ENCODE measurements around the gene ARSI. TPM values are rescaled to one million over a fixed set of nuclear protein-coding genes. Genes with fewer than 3 reads are reported as not detected.

ARSI gene
- total RNA-seq, 5 donors from 2014 or later (not counting 1 experiment from before 2014, with no cell fraction given), result 0.09 TPM; not detected in 4

DNA sequence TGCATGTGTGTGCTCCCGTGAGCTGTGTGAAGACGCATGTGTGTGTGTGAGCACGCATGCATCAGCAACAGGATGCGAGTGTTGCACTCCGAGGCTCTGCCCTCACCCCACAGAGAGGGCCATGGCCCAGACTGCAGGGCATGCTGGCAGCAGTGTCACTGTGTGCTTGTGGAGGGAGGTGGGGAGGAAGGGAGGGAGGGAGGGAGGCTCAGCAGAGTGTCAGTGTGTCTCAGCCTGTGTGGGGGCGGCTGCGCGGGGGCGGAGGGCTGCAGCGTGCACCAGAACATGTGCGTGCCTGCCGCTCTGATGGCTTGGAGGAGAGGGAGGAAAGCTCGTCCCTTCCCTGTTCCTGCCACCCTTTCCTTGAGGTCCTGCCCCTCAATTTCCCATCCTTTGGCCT lies 18.4 kb downstream of the ARSI start:
- Histone ChIP-seq H3K4me3 (ENCODE audit: control insufficient read depth in 1 of 2, extremely low read depth in 1 of 2, low read length in 1 of 2) (no peak overlapping the region), H3K27ac (ENCODE audit: low read length) (no peak overlapping the region), H3K36me3 (ENCODE audit: control insufficient read depth in 2 of 2, extremely low read depth in 1 of 2, insufficient read depth in 1 of 2, low read length in 1 of 2) (no peaks in the 10 kb centered on the region), H3K27me3 (replicated peaks in 1 of 2; ENCODE audit: control insufficient read depth in 2 of 2, extremely low read depth in 1 of 2, insufficient read depth in 2 of 2, low read length in 1 of 2) (peaks cover 0 to 25% of the 10 kb centered on the region in 2 experiments), H3K4me1 (ENCODE audit: control insufficient read depth in 1 of 2, extremely low read depth in 1 of 2, insufficient read depth in 2 of 2, low read length in 2 of 2) (no peaks in the 10 kb centered on the region), H3K9me3 (no peaks in the 10 kb centered on the region)
- DNase-seq, result no peak
- Mint-ChIP-seq H3K4me3 (no peak overlapping the region), H3K27ac (no peak overlapping the region), H3K27me3 (peaks cover 6 to 8% of the 10 kb centered on the region in 2 donors), H3K36me3 (no peaks in the 10 kb centered on the region), H3K4me1 (no peaks in the 10 kb centered on the region), H3K9me3 (no peaks in the 10 kb centered on the region)
- ChIA-PET POLR2A (no interaction called here), CTCF (no interaction called here)
- WGBS (ENCODE audit: insufficient coverage), result 83% methylated on average over 7 of the region's 13 CpGs
- ATAC-seq (replicated peaks in 1 of 4), result no peak

DNA sequence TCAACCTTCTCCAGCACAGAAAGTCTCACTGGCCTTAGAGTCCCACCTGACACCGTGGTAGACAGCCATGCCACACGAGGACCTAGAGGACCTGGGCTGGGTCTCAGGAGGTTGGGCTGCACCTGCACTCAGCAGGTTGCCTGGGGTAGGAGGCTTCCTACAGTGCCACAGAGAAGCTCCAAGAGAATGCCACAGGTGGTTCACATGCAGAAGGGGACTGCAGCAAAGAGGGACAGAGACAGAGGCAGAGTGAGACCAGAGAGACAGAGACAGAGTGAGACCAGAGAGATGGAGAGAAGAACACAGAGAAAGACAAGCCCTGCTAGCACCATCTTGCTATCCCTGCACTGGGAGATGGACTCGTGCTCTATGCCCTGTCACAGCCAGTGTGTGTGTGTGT lies 18.8 kb downstream of the ARSI start:
- Histone ChIP-seq H3K36me3 (ENCODE audit: control insufficient read depth in 2 of 2, extremely low read depth in 1 of 2, insufficient read depth in 1 of 2, low read length in 1 of 2) (no peaks in the 10 kb centered on the region), H3K27ac (ENCODE audit: low read length) (no peak overlapping the region), H3K4me3 (ENCODE audit: control insufficient read depth in 1 of 2, extremely low read depth in 1 of 2, low read length in 1 of 2) (no peak overlapping the region), H3K4me1 (ENCODE audit: control insufficient read depth in 1 of 2, extremely low read depth in 1 of 2, insufficient read depth in 2 of 2, low read length in 2 of 2) (no peaks in the 10 kb centered on the region), H3K9me3 (no peaks in the 10 kb centered on the region), H3K27me3 (replicated peaks in 1 of 2; ENCODE audit: control insufficient read depth in 2 of 2, extremely low read depth in 1 of 2, insufficient read depth in 2 of 2, low read length in 1 of 2) (peaks cover 0 to 21% of the 10 kb centered on the region in 2 experiments)
- no peaks in the 10 kb centered on the region for H3K36me3 Mint-ChIP-seq
- ChIA-PET POLR2A (no interaction called here), CTCF (no interaction called here)
- no peak for ATAC-seq (replicated peaks in 1 of 4)
- no peak for DNase-seq
- H3K27me3 Mint-ChIP-seq, result peaks cover 6 to 8% of the 10 kb centered on the region in 2 donors
- no peak overlapping the region for H3K27ac Mint-ChIP-seq
- no peaks in the 10 kb centered on the region for H3K9me3 Mint-ChIP-seq
- no peak overlapping the region for H3K4me3 Mint-ChIP-seq
- no peaks in the 10 kb centered on the region for H3K4me1 Mint-ChIP-seq
- WGBS (ENCODE audit: insufficient coverage), result 73% methylated on average over 2 of the region's 3 CpGs

DNA sequence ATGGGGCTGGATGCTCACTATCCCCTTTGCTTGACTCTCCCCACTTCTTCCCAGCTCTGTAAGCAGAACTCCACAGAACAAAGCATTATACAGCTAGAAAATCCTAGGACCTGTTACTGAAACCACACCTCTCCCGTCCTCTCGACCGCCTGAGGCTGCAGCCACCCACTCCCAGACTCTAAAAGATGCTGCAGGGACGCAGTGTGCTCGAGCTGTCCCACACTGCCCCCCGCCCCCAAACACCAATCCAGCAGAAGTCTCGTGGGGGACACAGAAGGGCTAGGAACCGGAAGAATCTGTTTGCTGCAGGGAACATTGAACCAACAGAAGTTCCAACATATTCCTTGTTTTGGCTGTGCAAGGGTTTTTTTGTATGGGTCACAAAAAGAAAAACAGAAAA lies 20.7 kb downstream of the ARSI start:
- no peaks in the 10 kb centered on the region for H3K4me1 Mint-ChIP-seq
- peaks cover 0 to 22% of the 10 kb centered on the region in 2 experiments for H3K27me3 ChIP-seq (replicated peaks in 1 of 2; ENCODE audit: control insufficient read depth in 2 of 2, extremely low read depth in 1 of 2, insufficient read depth in 2 of 2, low read length in 1 of 2)
- no peak overlapping the region for H3K27ac Mint-ChIP-seq
- H3K4me3 Mint-ChIP-seq, result no peak overlapping the region
- POLR2A ChIA-PET, result no interaction called here
- H3K4me1 ChIP-seq (ENCODE audit: control insufficient read depth in 1 of 2, extremely low read depth in 1 of 2, insufficient read depth in 2 of 2, low read length in 2 of 2), result no peaks in the 10 kb centered on the region
- WGBS (ENCODE audit: insufficient coverage), result no CpG with 5 or more reads among the region's 8 CpGs
- no peaks in the 10 kb centered on the region for H3K9me3 ChIP-seq
- no peak for DNase-seq
- no peak overlapping the region for H3K4me3 ChIP-seq (ENCODE audit: control insufficient read depth in 1 of 2, extremely low read depth in 1 of 2, low read length in 1 of 2)
- no peaks in the 10 kb centered on the region for H3K36me3 ChIP-seq (ENCODE audit: control insufficient read depth in 2 of 2, extremely low read depth in 1 of 2, insufficient read depth in 1 of 2, low read length in 1 of 2)
- H3K36me3 Mint-ChIP-seq, result no peaks in the 10 kb centered on the region
- H3K27ac ChIP-seq (ENCODE audit: low read length), result no peak overlapping the region
- H3K9me3 Mint-ChIP-seq, result no peaks in the 10 kb centered on the region
- ATAC-seq (replicated peaks in 1 of 4), result no peak
- H3K27me3 Mint-ChIP-seq, result peaks cover 8% of the 10 kb centered on the region in 2 donors
- CTCF ChIA-PET, result no interaction called here

DNA sequence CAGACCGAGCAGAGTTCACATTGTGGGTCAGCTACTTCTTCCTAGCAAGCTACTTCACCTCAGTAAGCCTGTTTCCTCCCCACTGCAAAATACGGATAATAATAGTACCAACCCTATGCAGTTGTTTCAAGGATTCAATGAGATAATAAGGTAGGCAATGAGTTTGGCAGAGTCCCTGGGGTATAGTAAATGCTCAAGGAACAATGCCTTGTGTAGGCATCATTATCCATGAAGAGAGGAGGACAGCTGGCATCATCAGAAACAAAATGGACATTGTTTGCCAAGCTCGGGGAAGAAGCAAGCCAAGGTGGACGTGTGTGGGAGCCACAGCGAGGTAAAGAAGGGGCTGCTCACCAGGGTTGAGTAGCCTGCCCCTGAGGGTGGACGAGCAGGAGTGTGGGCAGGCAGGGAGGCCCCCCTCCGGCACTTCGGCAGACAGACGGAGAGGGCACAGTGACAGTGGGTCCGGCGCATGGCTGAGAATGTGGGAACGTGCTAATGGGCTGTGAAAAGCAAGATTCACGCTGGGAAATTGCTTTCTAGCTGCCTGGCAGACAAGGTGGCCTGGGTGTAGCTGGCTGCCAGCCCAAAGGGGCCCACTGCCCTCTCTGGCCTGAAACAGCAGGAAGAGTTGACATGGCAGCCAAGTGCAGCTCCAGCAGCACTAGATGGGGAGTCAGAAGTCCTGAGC lies 23.2 kb downstream of the ARSI start:
- Histone ChIP-seq H3K4me1 (ENCODE audit: control insufficient read depth in 1 of 2, extremely low read depth in 1 of 2, insufficient read depth in 2 of 2, low read length in 2 of 2) (no peaks in the 10 kb centered on the region), H3K9me3 (no peaks in the 10 kb centered on the region), H3K4me3 (ENCODE audit: control insufficient read depth in 1 of 2, extremely low read depth in 1 of 2, low read length in 1 of 2) (no peak overlapping the region), H3K27ac (ENCODE audit: low read length) (no peak overlapping the region), H3K36me3 (ENCODE audit: control insufficient read depth in 2 of 2, extremely low read depth in 1 of 2, insufficient read depth in 1 of 2, low read length in 1 of 2) (no peaks in the 10 kb centered on the region), H3K27me3 (replicated peaks in 1 of 2; ENCODE audit: control insufficient read depth in 2 of 2, extremely low read depth in 1 of 2, insufficient read depth in 2 of 2, low read length in 1 of 2) (peaks cover 0 to 18% of the 10 kb centered on the region in 2 experiments)
- ChIA-PET CTCF (no interaction called here), POLR2A (no interaction called here)
- ATAC-seq (replicated peaks in 1 of 4), result no peak
- Mint-ChIP-seq H3K27me3 (peaks cover 8% of the 10 kb centered on the region in 2 donors), H3K4me1 (no peaks in the 10 kb centered on the region), H3K9me3 (no peaks in the 10 kb centered on the region), H3K27ac (no peak overlapping the region), H3K4me3 (no peak overlapping the region), H3K36me3 (no peaks in the 10 kb centered on the region)
- 62% methylated on average over 9 of the region's 13 CpGs for WGBS (ENCODE audit: insufficient coverage)
- no peak for DNase-seq

DNA sequence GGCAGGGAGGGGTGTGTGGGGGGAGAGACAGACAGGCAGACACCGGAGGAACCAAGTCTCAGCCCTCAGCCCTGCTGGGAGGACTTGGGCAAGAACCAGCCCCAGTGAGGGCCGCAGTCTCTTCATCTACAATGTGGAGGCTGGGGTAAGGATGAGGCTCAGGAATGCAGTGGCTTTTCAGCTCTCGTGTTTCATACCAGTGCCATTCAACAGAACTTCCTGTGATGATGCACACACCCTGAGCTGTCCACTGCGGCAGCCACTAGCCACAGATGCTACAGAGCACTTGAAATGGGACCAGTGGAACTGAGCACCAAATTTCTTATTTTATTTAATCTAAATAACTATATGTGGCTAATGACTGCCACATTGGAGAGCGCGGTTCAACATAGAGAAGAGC lies 23.8 kb downstream of the ARSI start:
- no peak for DNase-seq
- ChIA-PET POLR2A (no interaction called here), CTCF (interaction anchor here in 1 of 2 donors (0.6 kb wide), 1 partner anchor 73 kb away, joined by 4 read pairs; no protein-coding TSS in a partner anchor)
- peaks cover 7 to 8% of the 10 kb centered on the region in 2 donors for H3K27me3 Mint-ChIP-seq
- no peaks in the 10 kb centered on the region for H3K4me1 Mint-ChIP-seq
- Histone ChIP-seq H3K36me3 (ENCODE audit: control insufficient read depth in 2 of 2, extremely low read depth in 1 of 2, insufficient read depth in 1 of 2, low read length in 1 of 2) (no peaks in the 10 kb centered on the region), H3K27me3 (replicated peaks in 1 of 2; ENCODE audit: control insufficient read depth in 2 of 2, extremely low read depth in 1 of 2, insufficient read depth in 2 of 2, low read length in 1 of 2) (peaks cover 0 to 18% of the 10 kb centered on the region in 2 experiments), H3K9me3 (no peaks in the 10 kb centered on the region), H3K27ac (ENCODE audit: low read length) (no peak overlapping the region), H3K4me3 (ENCODE audit: control insufficient read depth in 1 of 2, extremely low read depth in 1 of 2, low read length in 1 of 2) (no peak overlapping the region), H3K4me1 (ENCODE audit: control insufficient read depth in 1 of 2, extremely low read depth in 1 of 2, insufficient read depth in 2 of 2, low read length in 2 of 2) (no peaks in the 10 kb centered on the region)
- H3K27ac Mint-ChIP-seq, result no peak overlapping the region
- H3K36me3 Mint-ChIP-seq, result no peaks in the 10 kb centered on the region
- H3K9me3 Mint-ChIP-seq, result no peaks in the 10 kb centered on the region
- WGBS (ENCODE audit: insufficient coverage), result 100% methylated on average over 1 of the region's 6 CpGs
- no peak for ATAC-seq (replicated peaks in 1 of 4)
- no peak overlapping the region for H3K4me3 Mint-ChIP-seq

DNA sequence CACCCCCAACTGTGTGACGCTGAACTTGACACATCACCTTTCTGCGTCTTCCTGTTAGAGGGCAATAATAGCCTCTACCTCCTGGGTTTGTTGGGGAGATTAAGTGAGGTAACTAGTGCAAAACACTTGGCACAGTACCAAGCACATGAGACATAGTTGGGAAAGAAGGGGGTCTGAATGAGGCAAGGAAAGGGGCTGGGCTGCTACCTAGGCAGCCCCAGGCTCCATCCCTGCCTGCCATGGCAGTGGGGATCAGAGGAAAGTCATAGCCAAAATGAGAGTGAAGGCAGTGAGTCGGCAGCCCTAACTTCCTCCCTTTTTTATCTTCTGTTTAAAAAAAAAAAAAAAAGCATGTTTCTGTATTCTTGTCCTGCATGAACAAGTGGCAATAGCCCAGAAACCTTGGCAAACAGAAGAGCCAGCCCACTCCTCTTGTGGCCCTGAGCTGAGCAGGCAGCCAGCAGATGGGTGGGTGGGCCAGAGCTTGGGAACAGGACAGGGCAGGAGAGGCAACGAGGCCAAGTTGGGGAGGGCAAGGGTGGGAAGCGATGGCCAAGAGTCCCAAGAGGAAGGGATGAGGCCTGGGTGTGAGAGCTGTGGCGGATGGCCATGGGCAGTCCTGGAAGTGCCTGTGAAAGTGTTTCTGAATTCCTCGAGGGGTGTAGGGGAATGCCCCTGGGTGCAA lies 24.5 kb downstream of the ARSI start:
- no peak for DNase-seq
- H3K36me3 Mint-ChIP-seq, result no peaks in the 10 kb centered on the region
- H3K36me3 ChIP-seq (ENCODE audit: control insufficient read depth in 2 of 2, extremely low read depth in 1 of 2, insufficient read depth in 1 of 2, low read length in 1 of 2), result no peaks in the 10 kb centered on the region
- no peak for ATAC-seq (replicated peaks in 1 of 4)
- H3K27me3 Mint-ChIP-seq, result peaks cover 6 to 8% of the 10 kb centered on the region in 2 donors
- no peaks in the 10 kb centered on the region for H3K9me3 Mint-ChIP-seq
- H3K27ac Mint-ChIP-seq, result no peak overlapping the region
- 66% methylated on average over 4 of the region's 7 CpGs for WGBS (ENCODE audit: insufficient coverage)
- no peaks in the 10 kb centered on the region for H3K4me1 Mint-ChIP-seq
- H3K27ac ChIP-seq (ENCODE audit: low read length), result no peak overlapping the region
- no peaks in the 10 kb centered on the region for H3K9me3 ChIP-seq
- H3K4me3 ChIP-seq (ENCODE audit: control insufficient read depth in 1 of 2, extremely low read depth in 1 of 2, low read length in 1 of 2), result no peak overlapping the region
- POLR2A ChIA-PET, result no interaction called here
- peaks cover 0 to 16% of the 10 kb centered on the region in 2 experiments for H3K27me3 ChIP-seq (replicated peaks in 1 of 2; ENCODE audit: control insufficient read depth in 2 of 2, extremely low read depth in 1 of 2, insufficient read depth in 2 of 2, low read length in 1 of 2)
- no peak overlapping the region for H3K4me3 Mint-ChIP-seq
- CTCF ChIA-PET, result interaction anchor here (0.6 kb wide), 2 partner anchors 73 to 624 kb away, joined by 4 read pairs; no protein-coding TSS in a partner anchor
- no peaks in the 10 kb centered on the region for H3K4me1 ChIP-seq (ENCODE audit: control insufficient read depth in 1 of 2, extremely low read depth in 1 of 2, insufficient read depth in 2 of 2, low read length in 2 of 2)
